LNCaP clone FGC (cell line): Measurements from ENCODE around the gene CHMP4B.

Experiments
- DNase-seq: peaks from one replicate; pipeline ENCODE4 v3.0.0-alpha.2; 2011; ENCODE audit warnings: low read depth
- H3K4me3 ChIP-seq: 2 replicates; pipeline ENCODE4 v1.5.1; 2011; ENCODE audit warnings: mild to moderate bottlenecking, low read depth, low read length, control low read depth
- TF ChIP-seq, protein P1 (sequence below): IDR thresholded peaks from 2 replicates; pipeline ENCODE4 v1.5.1; 2012; ENCODE audit warnings: mild to moderate bottlenecking; ENCODE audit not compliant: control insufficient read depth, insufficient read depth; ENCODE audit errors: extremely low read depth

The CHMP4B gene

GRCh38 chr20:33837096-33837830, 26.1 kb downstream of the CHMP4B start:
- no peak for DNase-seq
- TF ChIP-seq, protein P1, sequence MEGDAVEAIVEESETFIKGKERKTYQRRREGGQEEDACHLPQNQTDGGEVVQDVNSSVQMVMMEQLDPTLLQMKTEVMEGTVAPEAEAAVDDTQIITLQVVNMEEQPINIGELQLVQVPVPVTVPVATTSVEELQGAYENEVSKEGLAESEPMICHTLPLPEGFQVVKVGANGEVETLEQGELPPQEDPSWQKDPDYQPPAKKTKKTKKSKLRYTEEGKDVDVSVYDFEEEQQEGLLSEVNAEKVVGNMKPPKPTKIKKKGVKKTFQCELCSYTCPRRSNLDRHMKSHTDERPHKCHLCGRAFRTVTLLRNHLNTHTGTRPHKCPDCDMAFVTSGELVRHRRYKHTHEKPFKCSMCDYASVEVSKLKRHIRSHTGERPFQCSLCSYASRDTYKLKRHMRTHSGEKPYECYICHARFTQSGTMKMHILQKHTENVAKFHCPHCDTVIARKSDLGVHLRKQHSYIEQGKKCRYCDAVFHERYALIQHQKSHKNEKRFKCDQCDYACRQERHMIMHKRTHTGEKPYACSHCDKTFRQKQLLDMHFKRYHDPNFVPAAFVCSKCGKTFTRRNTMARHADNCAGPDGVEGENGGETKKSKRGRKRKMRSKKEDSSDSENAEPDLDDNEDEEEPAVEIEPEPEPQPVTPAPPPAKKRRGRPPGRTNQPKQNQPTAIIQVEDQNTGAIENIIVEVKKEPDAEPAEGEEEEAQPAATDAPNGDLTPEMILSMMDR, result no peak
- no peak overlapping the region for H3K4me3 ChIP-seq

DNA sequence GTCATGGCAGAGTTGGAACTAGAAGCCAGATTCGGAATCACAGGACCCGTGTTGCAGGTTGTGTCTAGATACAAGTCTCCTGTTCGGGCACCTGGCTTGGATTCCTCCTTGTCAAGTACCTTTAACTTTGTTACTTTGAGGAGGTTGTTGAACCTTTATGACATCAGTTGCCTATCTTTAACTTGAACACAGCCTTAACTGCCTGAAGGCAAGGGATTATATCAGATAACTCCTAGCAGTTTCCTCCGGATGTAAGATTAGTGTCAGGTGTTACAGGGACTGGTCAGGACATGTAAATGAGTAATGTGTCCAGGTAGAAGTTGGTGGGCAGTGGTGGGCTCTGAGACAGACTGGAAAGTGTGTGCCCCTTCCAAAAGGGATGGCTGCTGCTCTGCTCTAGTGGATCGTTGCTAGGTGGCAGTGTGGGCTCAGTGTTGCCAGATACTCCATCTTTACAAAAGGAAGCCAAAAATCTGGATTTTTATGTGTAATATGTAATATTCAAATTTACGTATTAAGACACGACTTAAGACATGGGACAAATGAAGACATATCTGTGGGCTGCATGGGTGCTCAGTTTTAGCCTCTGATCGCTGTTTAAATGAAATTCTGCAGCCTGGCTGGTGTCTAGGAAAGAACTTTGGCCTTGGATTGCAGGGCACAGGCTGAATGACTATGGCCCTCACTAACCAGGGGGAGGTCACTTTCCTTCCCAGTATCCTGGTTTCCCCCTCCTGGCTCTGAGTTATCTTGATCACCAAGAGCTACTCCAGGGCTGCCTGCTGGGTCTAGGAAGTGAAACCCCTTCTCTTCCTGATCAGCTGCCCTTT, 27.1 kb downstream of the CHMP4B start:
- no peak overlapping the region for H3K4me3 ChIP-seq
- TF ChIP-seq, protein P1, result peak; percentile 39
- DNase-seq, result no peak

DNA sequence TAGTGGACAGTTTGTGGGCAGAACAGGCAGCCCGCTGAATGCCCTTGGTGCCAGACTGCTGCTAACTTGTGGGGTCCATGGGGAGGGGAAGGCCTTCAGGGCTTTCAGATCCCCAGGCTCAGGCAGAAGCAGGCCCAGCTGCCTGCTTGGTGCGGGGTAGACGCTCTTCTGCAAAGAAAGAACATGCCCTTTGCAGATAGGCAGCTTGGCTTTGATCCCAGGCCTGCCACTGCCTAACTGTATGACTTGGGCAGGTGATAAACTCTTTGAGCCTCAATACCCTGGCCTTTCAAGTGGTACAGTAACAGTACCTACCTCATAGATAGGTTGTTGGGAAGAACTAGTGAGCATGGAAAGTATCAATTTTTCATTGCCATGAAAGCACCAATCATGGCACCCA, 28.4 kb downstream of the CHMP4B start:
- H3K4me3 ChIP-seq, result no peak overlapping the region
- TF ChIP-seq, protein P1, result no peak
- no peak for DNase-seq

DNA sequence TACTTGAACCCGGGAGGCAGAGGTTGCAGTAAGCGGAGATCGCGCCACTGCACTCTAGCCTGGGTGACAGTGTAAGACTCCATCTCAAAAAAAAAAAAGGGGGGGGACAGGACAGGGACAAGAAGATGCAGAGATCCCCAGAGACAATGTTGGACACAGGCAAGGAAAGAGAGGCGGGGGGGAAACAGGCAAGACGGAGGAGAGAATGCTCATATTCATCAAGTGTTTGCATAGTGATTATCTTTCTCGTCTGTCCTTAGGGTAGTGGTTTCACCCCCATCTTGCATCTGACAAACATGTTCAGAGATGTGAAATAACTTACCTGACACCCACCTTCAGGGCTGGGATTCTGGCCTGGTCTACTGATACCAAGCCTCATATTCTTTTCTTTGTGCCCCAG, 29.0 kb downstream of the CHMP4B start:
- TF ChIP-seq, protein P1, result no peak
- H3K4me3 ChIP-seq, result no peak overlapping the region
- no peak for DNase-seq

DNA sequence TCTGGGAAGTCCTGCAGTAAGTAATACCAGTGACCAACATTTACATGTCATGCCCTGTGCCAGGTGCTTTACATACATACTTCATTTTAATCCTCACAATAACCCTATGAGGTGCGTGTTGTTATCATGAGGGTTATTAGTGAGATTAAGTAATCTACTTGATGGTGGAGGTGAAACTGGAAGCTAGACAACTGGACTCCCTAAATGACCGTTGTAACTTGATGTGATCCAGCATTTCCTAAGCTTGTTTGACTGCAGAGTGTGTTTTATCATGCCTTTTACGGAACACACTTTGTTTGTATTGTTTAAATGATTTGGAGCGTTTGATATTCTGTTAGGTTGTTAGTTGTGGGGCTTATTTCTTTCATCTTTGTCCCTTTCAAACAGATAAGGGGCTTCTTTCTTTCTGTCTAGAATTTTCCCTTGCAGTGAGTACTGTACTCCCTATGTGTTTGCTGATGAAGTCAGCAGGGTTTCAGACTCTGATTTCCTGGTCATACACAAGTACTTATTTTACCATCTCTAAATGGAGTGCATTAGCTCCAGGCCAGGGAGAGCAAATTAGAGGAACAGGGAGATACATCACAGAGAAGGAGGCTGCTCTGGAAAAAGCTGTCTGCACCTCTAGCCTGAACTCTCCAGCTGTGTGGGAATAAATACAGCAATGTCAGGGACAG, 29.7 kb downstream of the CHMP4B start:
- TF ChIP-seq, protein P1, result no peak
- no peak for DNase-seq
- H3K4me3 ChIP-seq, result no peak overlapping the region

- no peak overlapping the region for H3K4me3 ChIP-seq
- no peak for DNase-seq
- TF ChIP-seq, protein P1, result no peak
These were observed 30.3 kb downstream of the CHMP4B start for GRCh38 chr20:33841436-33841799.
